CD14-positive monocyte (primary cell): Measurements from ENCODE around the gene MTMR1. TPM values are rescaled to one million over a fixed set of nuclear protein-coding genes. Genes with fewer than 3 reads are reported as not detected.

Source experiments
- DNase-seq, 3 donors: peaks; one replicate each; pipeline ENCODE4 v3.0.0-alpha.2; 2011 to 2022
- H2AFZ ChIP-seq: 2 replicates; pipeline ENCODE4 v1.6.0; 2012; ENCODE audit warnings: mild to moderate bottlenecking, low read depth, low read length, inconsistent platforms; ENCODE audit not compliant: insufficient read depth, poor library complexity, severe bottlenecking
- H3K27ac ChIP-seq, 2 donors: 1 replicate in 1 of 2; 2 replicates in 1 of 2; pipeline ENCODE4 v1.5.1; 2012 to 2013; ENCODE audit warnings: low read length in 2 of 2, control low read depth in 1 of 2, inconsistent platforms in 1 of 2, low read depth in 1 of 2, mild to moderate bottlenecking in 1 of 2
- H3K27me3 ChIP-seq, 2 donors: one replicate each; pipeline versions ENCODE4 v1.6.0 to v1.6.1; 2011 to 2013; ENCODE audit warnings: low read length in 2 of 2; ENCODE audit not compliant: control insufficient read depth in 2 of 2, insufficient read depth in 2 of 2
- H3K36me3 ChIP-seq, 2 donors: replicated peaks in 1 of 2; 1 replicate in 1 of 2; 2 replicates in 1 of 2; pipeline versions ENCODE4 v1.5.1 to v1.6.1; 2012 to 2013; ENCODE audit warnings: low read length in 2 of 2, control low read depth in 1 of 2, inconsistent platforms in 1 of 2, mild to moderate bottlenecking in 1 of 2; ENCODE audit not compliant: insufficient read depth in 2 of 2, control insufficient read depth in 1 of 2
- H3K4me1 ChIP-seq, 2 donors: 1 replicate in 1 of 2; 2 replicates in 1 of 2; pipeline versions ENCODE4 v1.5.1 to v1.6.1; 2012 to 2013; ENCODE audit warnings: low read length in 2 of 2, control low read depth in 1 of 2, inconsistent platforms in 1 of 2, mild to moderate bottlenecking in 1 of 2, moderate library complexity in 1 of 2; ENCODE audit not compliant: insufficient read depth in 2 of 2, control insufficient read depth in 1 of 2
- H3K4me2 ChIP-seq: replicated peaks from 2 replicates; pipeline ENCODE3; 2012; ENCODE audit warnings: low read length, moderate library complexity, mild to moderate bottlenecking; ENCODE audit not compliant: poor library complexity, severe bottlenecking; ENCODE audit errors: extremely low read depth
- H3K4me3 ChIP-seq, 3 experiments: fragments of 200-600 bp in 1 of 3; sonication (generic) in 1 of 3; replicated peaks in 1 of 3; 1 replicate in 2 of 3; 2 replicates in 1 of 3; pipeline ENCODE4 v1.5.1; 2011 to 2013; ENCODE audit warnings: low read length in 3 of 3, mild to moderate bottlenecking in 3 of 3, control low read depth in 2 of 3, low read depth in 2 of 3, inconsistent platforms in 1 of 3, moderate library complexity in 1 of 3
- H3K79me2 ChIP-seq: 2 replicates; pipeline ENCODE4 v1.6.0; 2012; ENCODE audit warnings: mild to moderate bottlenecking, control low read depth, inconsistent platforms, low read length, moderate library complexity; ENCODE audit not compliant: insufficient read depth
- H3K9ac ChIP-seq: 2 replicates; pipeline ENCODE4 v1.6.0; 2017; ENCODE audit warnings: low read length, mild to moderate bottlenecking; ENCODE audit not compliant: insufficient read depth, poor library complexity, severe bottlenecking
- H3K9me3 ChIP-seq, 2 donors: replicated peaks in 1 of 2; 1 replicate in 1 of 2; 2 replicates in 1 of 2; pipeline versions ENCODE4 v1.5.1 to v1.6.1; 2012 to 2013; ENCODE audit warnings: low read length in 2 of 2, control low read depth in 1 of 2; ENCODE audit not compliant: control insufficient read depth in 1 of 2, insufficient read depth in 1 of 2
- H4K20me1 ChIP-seq: 2 replicates; pipeline ENCODE4 v1.6.0; 2012; ENCODE audit warnings: mild to moderate bottlenecking, low read length, control low read depth, moderate library complexity; ENCODE audit not compliant: insufficient read depth
- H3K27ac Mint-ChIP-seq, 7 donors: one replicate each; pipeline ENCODE4 v1.8.0; 2020; ENCODE audit warnings: mild to moderate bottlenecking in 7 of 7, mixed read lengths in 7 of 7, moderate library complexity in 6 of 7, inconsistent platforms in 2 of 7
- H3K27me3 Mint-ChIP-seq, 3 donors: one replicate each; pipeline ENCODE4 v1.8.0; 2021 to 2022; ENCODE audit warnings: low read depth in 3 of 3, mild to moderate bottlenecking in 3 of 3, mixed read lengths in 3 of 3, moderate library complexity in 3 of 3, inconsistent platforms in 1 of 3
- H3K36me3 Mint-ChIP-seq, 2 donors: one replicate each; pipeline ENCODE4 v1.8.0; 2020; ENCODE audit warnings: mixed read lengths in 2 of 2, inconsistent platforms in 1 of 2, mild to moderate bottlenecking in 1 of 2
- H3K4me1 Mint-ChIP-seq: one replicate; pipeline ENCODE4 v1.8.0; 2020; ENCODE audit warnings: mild to moderate bottlenecking, mixed read lengths
- H3K4me3 Mint-ChIP-seq, 2 donors: one replicate each; pipeline ENCODE4 v1.8.0; 2020; ENCODE audit warnings: mild to moderate bottlenecking in 2 of 2, mixed read lengths in 2 of 2, moderate library complexity in 1 of 2
- H3K9me3 Mint-ChIP-seq, 7 donors: one replicate each; pipeline ENCODE4 v1.8.0; 2020 to 2022; ENCODE audit warnings: mixed read lengths in 7 of 7, mild to moderate bottlenecking in 6 of 7, moderate library complexity in 6 of 7, inconsistent platforms in 2 of 7
- WGBS: methylation state at CpG from one replicate; pipeline ENCODE4 v1.1.5; 2013; ENCODE audit warnings: missing lambda C conversion rate; ENCODE audit not compliant: insufficient coverage; 5-methylcytosine and 5-hydroxymethylcytosine counted together
- intact Hi-C, 2 donors: fragments of 100-400 bp; cut with micrococcal nuclease; formaldehyde crosslinking; loops; one replicate each; pipeline versions ENCODE4 v1.15.0 to v1.15.1; 2023
- polyA plus RNA-seq, 3 donors: library from polyadenylated mRNA; depleted of rRNA in 1 of 3; unstranded in 2 of 3; stranded (reverse) in 1 of 3; fragments of 300-500 nt in 2 of 3; fragments of >200 nt in 1 of 3; fragmentation: Illumina TruSeq in 2 of 3; gene quantifications; 1 replicate in 2 of 3; 2 replicates in 1 of 3; pipeline ENCODE4 v1.2.3, GENCODE V29; 2012 to 2021
- TF ChIP-seq, protein P1 (sequence below): fragments of 200-600 bp; IDR thresholded peaks from one replicate; pipeline ENCODE4 v1.8.0; 2022; ENCODE audit warnings: antibody characterized with exemption, mild to moderate bottlenecking

The MTMR1 gene
- polyA plus RNA-seq, 3 donors = 5.8 to 16.6 (median 6.1) TPM

DNA sequence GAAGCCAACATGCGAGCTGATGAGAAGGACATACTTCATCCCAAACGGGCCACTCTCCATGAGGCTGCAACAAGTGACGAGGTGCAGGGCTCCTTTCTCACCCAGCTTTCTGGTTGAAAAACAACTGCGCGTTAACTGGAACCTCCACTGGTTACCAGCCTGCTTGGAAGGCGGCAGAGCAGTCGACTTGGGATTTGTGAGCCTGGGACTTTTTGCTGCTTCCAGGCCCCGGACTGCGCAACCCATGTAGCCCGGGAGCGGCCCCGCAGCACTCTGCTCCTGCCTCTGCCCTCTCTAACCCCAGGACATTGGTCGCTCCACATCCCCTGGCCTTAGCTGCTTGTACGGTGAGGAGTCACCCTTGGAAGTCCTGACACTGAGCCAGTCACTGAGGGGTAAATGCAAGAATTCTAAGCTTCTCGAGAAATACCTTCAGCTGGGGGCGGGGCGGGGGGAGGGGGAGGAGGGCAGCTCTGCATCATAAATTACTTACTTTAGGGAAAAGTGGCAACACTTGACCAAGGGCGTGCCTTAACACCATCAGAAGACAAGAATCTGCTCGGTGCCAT lies 72.7 kb downstream of the MTMR1 start:
- Histone ChIP-seq H3K9me3 (no peaks in the 10 kb centered on the region), H3K79me2 (no peaks in the 10 kb centered on the region), H3K27ac (peak overlapping the region in 1 of 2 donors; percentile 67), H4K20me1 (no peaks in the 10 kb centered on the region), H3K27me3 (no peaks in the 10 kb centered on the region), H3K4me1 (peaks cover 19 to 30% of the 10 kb centered on the region in 2 donors), H2AFZ (no peak overlapping the region), H3K4me3 (no peak overlapping the region), H3K4me2 (no peak overlapping the region), H3K9ac (no peak overlapping the region), H3K36me3 (peaks cover 5 to 32% of the 10 kb centered on the region in 2 donors)
- H3K4me3 Mint-ChIP-seq = no peak overlapping the region
- no peak overlapping the region for H3K27ac Mint-ChIP-seq
- intact Hi-C loops = no loop called here
- TF ChIP-seq, protein P1, sequence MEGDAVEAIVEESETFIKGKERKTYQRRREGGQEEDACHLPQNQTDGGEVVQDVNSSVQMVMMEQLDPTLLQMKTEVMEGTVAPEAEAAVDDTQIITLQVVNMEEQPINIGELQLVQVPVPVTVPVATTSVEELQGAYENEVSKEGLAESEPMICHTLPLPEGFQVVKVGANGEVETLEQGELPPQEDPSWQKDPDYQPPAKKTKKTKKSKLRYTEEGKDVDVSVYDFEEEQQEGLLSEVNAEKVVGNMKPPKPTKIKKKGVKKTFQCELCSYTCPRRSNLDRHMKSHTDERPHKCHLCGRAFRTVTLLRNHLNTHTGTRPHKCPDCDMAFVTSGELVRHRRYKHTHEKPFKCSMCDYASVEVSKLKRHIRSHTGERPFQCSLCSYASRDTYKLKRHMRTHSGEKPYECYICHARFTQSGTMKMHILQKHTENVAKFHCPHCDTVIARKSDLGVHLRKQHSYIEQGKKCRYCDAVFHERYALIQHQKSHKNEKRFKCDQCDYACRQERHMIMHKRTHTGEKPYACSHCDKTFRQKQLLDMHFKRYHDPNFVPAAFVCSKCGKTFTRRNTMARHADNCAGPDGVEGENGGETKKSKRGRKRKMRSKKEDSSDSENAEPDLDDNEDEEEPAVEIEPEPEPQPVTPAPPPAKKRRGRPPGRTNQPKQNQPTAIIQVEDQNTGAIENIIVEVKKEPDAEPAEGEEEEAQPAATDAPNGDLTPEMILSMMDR = no peak
- H3K9me3 Mint-ChIP-seq = peaks cover 0 to 1% (median 0%) of the 10 kb centered on the region in 7 donors
- no peaks in the 10 kb centered on the region for H3K27me3 Mint-ChIP-seq
- H3K36me3 Mint-ChIP-seq = peaks cover 12 to 32% of the 10 kb centered on the region in 2 donors
- WGBS = 98% methylated on average over 8 of the region's 19 CpGs
- peaks cover 32% of the 10 kb centered on the region for H3K4me1 Mint-ChIP-seq
- DNase-seq = no peak

DNA sequence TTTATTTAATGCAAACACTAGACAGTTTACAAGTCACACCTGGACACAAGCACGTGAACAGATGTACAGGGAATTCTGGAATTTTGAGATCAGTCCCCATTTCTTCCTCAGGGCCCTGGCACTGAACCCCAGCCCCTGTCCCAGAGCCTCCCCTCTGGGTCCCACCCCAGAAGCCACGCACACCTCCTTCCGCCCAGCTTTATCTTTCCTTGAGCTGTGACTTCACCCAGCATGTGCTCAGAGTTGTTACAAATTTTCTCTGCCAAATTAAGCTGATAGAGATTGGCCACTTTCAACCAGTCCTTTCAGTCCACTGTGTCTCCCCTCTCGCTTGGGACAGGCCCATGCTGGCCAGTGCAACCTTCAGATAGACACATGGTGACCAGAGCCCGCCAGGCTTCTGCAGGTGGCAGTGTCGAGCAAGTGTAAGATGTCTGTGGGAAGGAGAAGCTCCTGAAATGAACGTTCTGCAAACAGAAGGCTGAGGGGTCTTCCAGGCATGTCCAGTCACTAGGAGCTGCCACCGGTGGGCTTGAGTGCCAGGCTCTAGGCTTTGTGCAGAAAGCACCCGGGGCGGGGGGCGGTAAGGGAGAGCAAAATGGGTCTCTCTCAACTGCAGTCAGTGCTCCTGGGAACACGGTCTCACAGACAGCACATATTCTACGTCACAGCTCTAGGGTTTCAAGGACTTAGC lies 73.3 kb downstream of the MTMR1 start:
- Histone ChIP-seq H3K27me3 (no peaks in the 10 kb centered on the region), H3K4me2 (no peak overlapping the region), H2AFZ (no peak overlapping the region), H3K9ac (no peak overlapping the region), H3K27ac (peak overlapping the region in 1 of 2 donors; percentile 67), H3K4me1 (peaks cover 19 to 30% of the 10 kb centered on the region in 2 donors), H4K20me1 (no peaks in the 10 kb centered on the region), H3K4me3 (no peak overlapping the region), H3K36me3 (peaks cover 5 to 32% of the 10 kb centered on the region in 2 donors), H3K9me3 (no peaks in the 10 kb centered on the region), H3K79me2 (no peaks in the 10 kb centered on the region)
- Mint-ChIP-seq H3K27ac (peak overlapping the region in 5 of 7 donors; percentile 37 to 89 (median 76)), H3K4me3 (no peak overlapping the region), H3K27me3 (no peaks in the 10 kb centered on the region), H3K36me3 (peaks cover 12 to 32% of the 10 kb centered on the region in 2 donors), H3K9me3 (peaks cover 0 to 1% (median 0%) of the 10 kb centered on the region in 7 donors), H3K4me1 (peaks cover 33% of the 10 kb centered on the region)
- intact Hi-C loops = no loop called here
- TF ChIP-seq, protein P1 = no peak
- 91% methylated on average over 8 of the region's 13 CpGs for WGBS
- no peak for DNase-seq
